Liver (tissue), 9 donors: Measurements from ENCODE around the gene NDUFS7. TPM values are rescaled to one million over a fixed set of nuclear protein-coding genes. Genes with fewer than 3 reads are reported as not detected.

Source experiments
- DNase-seq: peaks from one replicate; pipeline ENCODE4 v3.0.0-alpha.2; 2017; ENCODE audit warnings: low spot score
- H3K27ac ChIP-seq, 2 donors: one replicate each; pipeline ENCODE4 v1.7.0; 2013; ENCODE audit warnings: inconsistent platforms in 2 of 2, low read length in 2 of 2, control low read depth in 1 of 2, low read depth in 1 of 2, mild to moderate bottlenecking in 1 of 2
- H3K27me3 ChIP-seq, 4 donors: one replicate each; pipeline versions ENCODE4 v1.6.1 to v1.7.0; 2013; ENCODE audit warnings: low read length in 3 of 4, inconsistent platforms in 1 of 4, mild to moderate bottlenecking in 1 of 4, moderate library complexity in 1 of 4; ENCODE audit not compliant: control insufficient read depth in 4 of 4, insufficient read depth in 4 of 4
- H3K36me3 ChIP-seq, 4 donors: one replicate each; pipeline versions ENCODE4 v1.6.1 to v1.7.0; 2013; ENCODE audit warnings: low read length in 3 of 4, mild to moderate bottlenecking in 3 of 4, low read depth in 1 of 4, moderate library complexity in 1 of 4; ENCODE audit not compliant: control insufficient read depth in 4 of 4, insufficient read depth in 3 of 4
- H3K4me1 ChIP-seq, 4 donors: one replicate each; pipeline versions ENCODE4 v1.6.1 to v1.7.0; 2013; ENCODE audit warnings: low read length in 3 of 4, mild to moderate bottlenecking in 3 of 4, moderate library complexity in 1 of 4; ENCODE audit not compliant: control insufficient read depth in 4 of 4, insufficient read depth in 4 of 4
- H3K4me3 ChIP-seq, 3 donors: one replicate each; pipeline versions ENCODE4 v1.6.1 to v1.7.0; 2013; ENCODE audit warnings: low read length in 3 of 3, control low read depth in 1 of 3, low read depth in 1 of 3, mild to moderate bottlenecking in 1 of 3
- H3K9ac ChIP-seq, 2 donors: one replicate each; pipeline ENCODE4 v1.7.0; 2013; ENCODE audit warnings: low read length in 2 of 2, mild to moderate bottlenecking in 2 of 2, moderate library complexity in 2 of 2, control low read depth in 1 of 2, low read depth in 1 of 2
- H3K9me3 ChIP-seq, 4 donors: one replicate each; pipeline versions ENCODE4 v1.6.1 to v1.7.0; 2013; ENCODE audit warnings: low read length in 3 of 4; ENCODE audit not compliant: control insufficient read depth in 4 of 4
- ATF3 ChIP-seq: IDR thresholded peaks from 2 replicates; pipeline ENCODE4 v1.6.1; 2016; ENCODE audit warnings: antibody characterized with exemption
- CTCF ChIP-seq: fragments of 150-350 bp; IDR thresholded peaks from 2 replicates; pipeline ENCODE4 v1.5.1; 2017; ENCODE audit warnings: improper control_type of control experiment, low read depth, low read length; ENCODE audit not compliant: missing input control
- EGR1 ChIP-seq, 2 donors: IDR thresholded peaks; 2 replicates each; pipeline ENCODE4 v1.6.1; 2016 to 2018; ENCODE audit warnings: antibody characterized with exemption in 2 of 2, low read depth in 2 of 2
- FOXA1 ChIP-seq: IDR thresholded peaks from 2 replicates; pipeline ENCODE4 v1.6.1; 2016; ENCODE audit warnings: antibody characterized with exemption
- FOXA2 ChIP-seq: IDR thresholded peaks from 2 replicates; pipeline ENCODE4 v1.6.1; 2016; ENCODE audit warnings: antibody characterized with exemption
- GABPA ChIP-seq, 2 donors: IDR thresholded peaks in 1 of 2; conservative IDR thresholded peaks in 1 of 2; 2 replicates each; pipeline ENCODE4 v1.6.1; 2016; ENCODE audit warnings: antibody characterized with exemption in 2 of 2, mild to moderate bottlenecking in 1 of 2, moderate library complexity in 1 of 2
- HNF4A ChIP-seq, 2 donors: conservative IDR thresholded peaks; 2 replicates each; pipeline ENCODE4 v1.6.1; 2016; ENCODE audit warnings: antibody characterized with exemption in 2 of 2, mild to moderate bottlenecking in 2 of 2
- HNF4G ChIP-seq: IDR thresholded peaks from 2 replicates; pipeline ENCODE4 v1.6.1; 2016; ENCODE audit warnings: antibody characterized with exemption
- JUND ChIP-seq, 2 donors: IDR thresholded peaks; 2 replicates each; pipeline ENCODE4 v1.6.1; 2016; ENCODE audit warnings: antibody characterized with exemption in 2 of 2
- MAX ChIP-seq: IDR thresholded peaks from 2 replicates; pipeline ENCODE4 v1.6.1; 2016; ENCODE audit warnings: antibody characterized with exemption
- NR2F2 ChIP-seq: IDR thresholded peaks from 2 replicates; pipeline ENCODE4 v1.6.1; 2016; ENCODE audit warnings: antibody characterized with exemption
- RAD21 ChIP-seq, 2 donors: IDR thresholded peaks; 2 replicates each; pipeline ENCODE4 v1.6.1; 2016; ENCODE audit warnings: antibody characterized with exemption in 2 of 2, mild to moderate bottlenecking in 2 of 2
- REST ChIP-seq: IDR thresholded peaks from 2 replicates; pipeline ENCODE4 v1.6.1; 2016; ENCODE audit warnings: antibody characterized with exemption, mild to moderate bottlenecking
- RXRA ChIP-seq, 2 donors: IDR thresholded peaks; 2 replicates each; pipeline ENCODE4 v1.6.1; 2017 to 2018; ENCODE audit warnings: antibody characterized with exemption in 2 of 2, mild to moderate bottlenecking in 1 of 2
- SP1 ChIP-seq: IDR thresholded peaks from 2 replicates; pipeline ENCODE4 v1.6.1; 2018; ENCODE audit warnings: antibody characterized with exemption, mild to moderate bottlenecking
- TAF1 ChIP-seq: conservative IDR thresholded peaks from 2 replicates; pipeline ENCODE4 v1.6.1; 2016; ENCODE audit warnings: antibody characterized with exemption, mild to moderate bottlenecking
- YY1 ChIP-seq: IDR thresholded peaks from 2 replicates; pipeline ENCODE4 v1.6.1; 2016; ENCODE audit warnings: antibody characterized with exemption, mild to moderate bottlenecking
- ZBTB33 ChIP-seq: IDR thresholded peaks from 2 replicates; pipeline ENCODE4 v1.6.1; 2016; ENCODE audit warnings: antibody characterized with exemption
- WGBS: extraction: QIAGEN DNeasy Blood & Tissue Kit; methylation state at CpG from one replicate; pipeline ENCODE4 v1.1.7; 2013; 5-methylcytosine and 5-hydroxymethylcytosine counted together
- polyA plus RNA-seq, 2 donors: library from polyadenylated mRNA; stranded (reverse) in 1 of 2; unstranded in 1 of 2; fragments of 200-250 nt in 1 of 2; fragments of >200 nt in 1 of 2; fragmentation: Nextera tagmentation in 1 of 2; extraction: Ambion mirVana in 1 of 2; gene quantifications; one replicate each; pipeline versions ENCODE4 v1.2.1 to v1.2.3, GENCODE V29; 2013 to 2015
- total RNA-seq, 2 donors: library from RNA; depleted of rRNA; stranded (reverse); fragments of >200 nt; gene quantifications; one replicate each; pipeline ENCODE4 v1.2.3, GENCODE V29; 2014
- donor health status: healthy.
- donor health status: healthy.
- donor health status: healthy.
- donor health status: healthy.
- donor health status: healthy.

The NDUFS7 gene
- total RNA-seq = 10 to 100 TPM; 54.4 to 85.7 TPM
- 100 to 1,000 TPM; 170 to 185 TPM for polyA plus RNA-seq

GRCh38 chr19:1383312-1384084 lies at the start of gene NDUFS7:
NDUFS7 (plus strand) TSS chr19:1383907; CDS start chr19:1383927, 20 bp downstream.
- Histone ChIP-seq H3K36me3 (peaks cover 0 to 6% (median under 1%) of the 10 kb centered on the region in 4 donors), H3K4me3 (peak within 1 kb of the TSS; percentile 80 to 95 (median 89)), H3K27ac (peak within 1 kb of the TSS; percentile 71 to 93), H3K27me3 (no peaks in the 10 kb centered on the region), H3K4me1 (peaks cover 3 to 25% (median 12%) of the 10 kb centered on the region in 4 donors), H3K9me3 (no peaks in the 10 kb centered on the region), H3K9ac (peak within 1 kb of the TSS; percentile 71 to 95)
- under 1% methylated on average over 90 of the region's 90 CpGs for WGBS
- DNase-seq = peak; percentile 99
- TF ChIP-seq RAD21 (IDR thresholded peaks at IDR 0.05) = peak in 1 of 2 donors; percentile 58
- TF ChIP-seq YY1 = peak; percentile 98
- peak; percentile 85 to 91 for TF ChIP-seq RXRA (IDR thresholded peaks at IDR 0.05)
- TF ChIP-seq NR2F2 = peak; percentile 43
- peak; percentile 100 for TF ChIP-seq ATF3
- no peak for TF ChIP-seq SP1
- TF ChIP-seq HNF4A (conservative IDR thresholded peaks at IDR 0.05) = peak; percentile 59 to 61
- TF ChIP-seq JUND (IDR thresholded peaks at IDR 0.05) = peak in 1 of 2 donors; percentile 49
- peak; percentile 43 for TF ChIP-seq FOXA1
- no peak for TF ChIP-seq HNF4G
- TF ChIP-seq EGR1 (IDR thresholded peaks at IDR 0.05; ENCODE audit: low read depth in 2 of 2) = peak in 1 of 2 donors; percentile 61
- no peak for TF ChIP-seq ZBTB33
- peak; percentile 72 for TF ChIP-seq REST
- TF ChIP-seq TAF1 = no peak
- TF ChIP-seq GABPA (IDR thresholded peaks at IDR 0.05 in 1 of 2, conservative IDR thresholded peaks at IDR 0.05 in 1 of 2) = peak; percentile 81 to 92
- no peak for TF ChIP-seq MAX
- TF ChIP-seq CTCF = peak; percentile 41
- peak; percentile 48 for TF ChIP-seq FOXA2
